Tibial nerve (tissue), 4 donors: ENCODE results near the gene EID2B.

ENCODE experiments used
- CTCF ChIP-seq, 5 experiments: fragments of 200-600 bp in 3 of 5; fragments of 450-650 bp in 2 of 5; sonication (generic) in 3 of 5; IDR thresholded peaks; one replicate each; pipeline ENCODE4 v1.5.1; 2016 to 2019; ENCODE audit warnings: antibody characterized with exemption in 5 of 5, mild to moderate bottlenecking in 3 of 5, moderate library complexity in 2 of 5
- EP300 ChIP-seq, 2 donors: sonication (generic); formaldehyde crosslinking; IDR thresholded peaks; one replicate each; pipeline ENCODE4 v1.6.1; 2017; ENCODE audit warnings: antibody characterized with exemption in 2 of 2, mild to moderate bottlenecking in 1 of 2
- POLR2A ChIP-seq, 2 donors: fragments of 450-650 bp; IDR thresholded peaks; one replicate each; pipeline ENCODE4 v1.6.1; 2017; ENCODE audit warnings: antibody characterized with exemption in 2 of 2, mild to moderate bottlenecking in 2 of 2, moderate library complexity in 2 of 2

- TF ChIP-seq CTCF (IDR thresholded peaks at IDR 0.05) (no peak), POLR2A (IDR thresholded peaks at IDR 0.05) (no peak), EP300 (IDR thresholded peaks at IDR 0.05) (no peak)
These were observed 33.4 kb upstream of the EID2B start for GRCh38 chr19:39566064-39566463.
